HG03097 (cell line): ENCODE data around the gene PTPRN2.
"Not testable (repeated sequence)": the region's sequence is repeated elsewhere in the genome, so short reads cannot be mapped to it uniquely, and the experiment has no call there.

Experiments
- ATAC-seq: cut with Tn5 transposase; IDR thresholded peaks from one replicate; pipeline ENCODE4 v1.9.1; 2021; ENCODE audit not compliant: unreplicated experiment, low FRiP score

Gene PTPRN2

GRCh38 chr7:157670490-157671357 lies 916.9 kb downstream of the PTPRN2 start:
- no peak for ATAC-seq

GRCh38 chr7:157669768-157670351 lies 917.8 kb downstream of the PTPRN2 start:
- ATAC-seq: no peak

GRCh38 chr7:157668884-157669767 lies 918.5 kb downstream of the PTPRN2 start:
- no peak for ATAC-seq

- ATAC-seq: no peak
Measured at GRCh38 chr7:157668221-157668883, 919.3 kb downstream of the PTPRN2 start.

- no peak for ATAC-seq
Measured at GRCh38 chr7:157667731-157668130, 919.9 kb downstream of the PTPRN2 start.

GRCh38 chr7:157667261-157667660 lies 920.4 kb downstream of the PTPRN2 start:
- no peak for ATAC-seq

- no peak for ATAC-seq
Measured at GRCh38 chr7:157666530-157667040, 921.0 kb downstream of the PTPRN2 start.

DNA sequence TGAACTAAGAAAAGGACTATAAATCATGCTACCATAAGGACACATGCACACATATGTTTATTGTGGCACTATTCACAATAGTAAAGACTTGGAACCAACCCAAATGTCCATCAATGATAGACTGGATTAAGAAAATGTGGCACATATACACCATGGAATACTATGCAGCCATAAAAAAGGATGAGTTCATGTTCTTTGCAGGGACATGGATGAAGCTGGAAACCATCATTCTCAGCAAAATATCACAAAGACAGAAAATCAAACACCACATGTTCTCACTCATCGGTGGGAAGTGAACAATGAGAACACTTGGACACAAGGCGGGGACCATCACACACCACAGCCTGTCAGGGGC lies 922.0 kb downstream of the PTPRN2 start:
- not testable (repeated sequence) for ATAC-seq

DNA sequence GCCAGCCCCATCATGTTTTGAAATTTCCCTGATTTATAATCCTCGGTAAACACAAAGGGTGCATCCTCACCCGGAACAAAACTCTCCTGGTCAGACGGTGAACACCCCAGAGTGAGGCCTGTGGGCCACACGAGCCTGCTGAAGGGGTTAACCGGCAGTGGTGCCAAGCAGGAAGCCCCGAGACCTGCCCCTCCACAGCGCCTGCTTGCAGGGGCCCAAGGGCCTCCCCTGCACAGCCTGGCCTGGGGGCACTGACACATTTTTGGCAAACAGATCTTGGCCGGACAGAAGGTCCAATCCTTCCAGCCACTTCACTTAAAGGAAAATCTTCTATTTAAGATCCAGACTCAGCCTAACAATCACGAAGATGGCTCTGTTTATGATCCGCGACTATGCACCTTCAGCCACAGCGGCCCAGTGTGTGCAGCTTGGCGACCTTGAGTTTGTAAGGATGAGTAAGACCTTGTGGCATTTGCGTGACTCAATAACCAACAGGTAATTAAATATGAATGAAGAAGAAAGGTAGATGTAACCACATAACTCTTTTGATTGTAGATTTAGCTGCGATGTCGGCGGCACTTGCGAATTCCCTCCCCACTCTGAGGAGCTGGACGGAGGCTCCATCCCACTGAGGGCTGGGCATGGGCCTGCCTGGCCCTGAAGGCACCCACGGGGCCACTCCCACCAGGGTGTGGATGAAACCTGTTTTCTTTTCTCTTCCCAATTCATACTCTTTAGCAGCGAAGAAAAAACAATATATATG lies 922.6 kb downstream of the PTPRN2 start:
- no peak for ATAC-seq

- no peak for ATAC-seq
Measured at GRCh38 chr7:157664034-157664433, 923.6 kb downstream of the PTPRN2 start.

GRCh38 chr7:157662981-157663716 lies 924.5 kb downstream of the PTPRN2 start:
- ATAC-seq: no peak

GRCh38 chr7:157662110-157662791 lies 925.4 kb downstream of the PTPRN2 start:
- no peak for ATAC-seq

- ATAC-seq: no peak
Measured at GRCh38 chr7:157661611-157661975, 926.0 kb downstream of the PTPRN2 start.

- no peak for ATAC-seq
Measured at GRCh38 chr7:157660971-157661610, 926.5 kb downstream of the PTPRN2 start.

- no peak for ATAC-seq
Measured at GRCh38 chr7:157658851-157659412, 928.7 kb downstream of the PTPRN2 start.

DNA sequence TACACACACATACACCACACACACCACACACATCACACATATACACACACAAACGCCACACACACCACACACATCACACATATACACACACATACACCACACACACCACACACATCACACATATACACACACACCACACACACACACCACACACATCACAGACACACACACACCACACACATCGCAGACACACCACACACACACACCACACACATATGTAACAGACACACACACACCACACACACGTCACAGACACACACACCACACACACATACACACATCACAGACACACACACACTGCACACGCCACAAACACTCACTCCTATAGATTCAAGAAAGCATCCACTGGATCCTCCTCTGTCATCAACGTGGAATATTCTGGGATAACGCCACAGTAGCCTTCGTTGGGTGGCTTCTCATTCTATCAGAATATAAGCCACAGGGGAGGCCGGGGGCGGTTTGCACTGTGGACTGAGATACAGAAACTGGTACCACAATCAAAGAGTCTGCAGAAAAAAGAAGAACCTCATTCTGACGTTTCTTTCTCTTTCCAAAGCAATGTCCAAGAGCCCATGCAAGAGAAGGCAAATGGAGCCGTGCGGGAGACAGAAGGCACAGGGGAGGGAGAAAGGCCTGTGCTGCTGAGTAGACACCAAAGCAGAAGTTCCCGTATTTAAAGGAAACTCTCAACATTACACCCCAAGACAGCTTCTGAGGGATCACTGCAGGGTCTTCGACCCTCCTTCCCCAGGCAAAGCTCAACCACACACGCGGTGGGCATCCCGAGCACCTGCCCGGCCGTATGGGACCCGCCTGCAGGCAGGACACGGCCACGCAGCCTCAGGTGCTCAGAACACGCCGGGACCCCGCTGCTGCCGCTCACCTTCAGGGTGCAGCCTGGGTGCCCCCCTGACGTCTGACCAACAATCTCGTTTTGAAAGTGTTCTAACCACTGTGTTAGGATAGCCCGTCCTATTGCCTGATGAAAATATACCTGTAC lies 929.6 kb downstream of the PTPRN2 start:
- no peak for ATAC-seq
